NOMO-1 (cell line): Measurements from ENCODE around the gene AHNAK2.
"Not testable (repeated sequence)": the region's sequence is repeated elsewhere in the genome, so short reads cannot be mapped to it uniquely, and the experiment has no call there.

Experiments used
- DNase-seq, 2 experiments: peaks; one replicate each; lab custom pipeline; 2025; ENCODE audit not compliant: unreplicated experiment in 2 of 2; lab: John Stamatoyannopoulos, UW

Gene AHNAK2

DNA sequence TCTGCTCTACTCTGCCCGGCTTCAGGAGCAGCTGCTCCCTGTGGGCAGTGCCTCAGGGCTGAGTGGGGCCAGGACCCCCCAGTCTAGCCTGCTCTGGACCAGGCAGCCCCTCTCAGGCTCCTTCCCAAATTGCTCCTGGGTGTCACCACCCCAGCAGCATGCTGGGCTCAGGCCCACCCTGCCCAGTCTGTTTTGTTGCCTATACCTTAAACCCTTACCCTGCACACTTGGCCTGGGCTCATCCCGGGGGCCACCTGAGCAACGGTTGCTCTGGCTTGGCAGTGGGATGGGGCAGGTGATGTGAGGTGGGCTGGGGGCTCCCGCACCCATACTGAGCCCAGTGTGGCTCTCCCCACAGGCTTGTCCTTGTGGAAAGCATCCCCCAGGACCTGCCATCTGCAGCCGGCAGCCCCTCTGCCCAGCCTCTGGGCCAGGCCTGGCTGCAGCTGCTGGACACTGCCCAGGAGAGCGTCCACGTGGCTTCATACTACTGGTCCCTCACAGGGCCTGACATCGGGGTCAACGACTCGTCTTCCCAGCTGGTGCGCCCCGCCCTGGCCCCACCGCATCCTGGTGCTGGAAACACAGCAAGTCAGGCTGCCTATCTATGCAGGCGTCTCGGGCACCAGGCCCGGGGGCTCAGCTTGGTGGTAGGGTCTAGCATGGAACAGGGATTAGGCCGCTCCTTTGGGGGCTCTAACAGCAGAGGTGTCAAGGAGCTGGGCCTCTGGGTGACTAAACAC, 49.6 kb downstream of the AHNAK2 start:
- no peak for DNase-seq

DNA sequence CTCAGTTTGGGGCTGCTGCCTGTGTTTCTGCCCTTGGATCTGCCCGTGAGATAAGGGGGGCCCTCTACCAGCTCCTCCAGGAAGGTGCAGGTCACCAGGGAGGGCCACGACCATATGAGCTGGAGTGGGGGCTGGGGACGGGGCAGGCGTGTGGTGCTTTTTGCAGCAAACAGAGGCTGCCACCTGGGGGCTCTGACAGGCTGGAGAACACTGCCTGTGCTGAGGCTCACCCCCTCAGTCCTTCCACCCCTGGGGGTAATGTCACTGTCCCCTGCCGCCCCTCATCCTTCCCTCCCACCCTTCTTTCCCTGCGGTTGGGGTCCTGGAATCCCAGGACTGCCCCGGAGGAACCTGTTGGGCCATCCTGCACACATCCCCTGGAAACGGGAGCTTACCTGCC, 50.3 kb downstream of the AHNAK2 start:
- DNase-seq = no peak

DNA sequence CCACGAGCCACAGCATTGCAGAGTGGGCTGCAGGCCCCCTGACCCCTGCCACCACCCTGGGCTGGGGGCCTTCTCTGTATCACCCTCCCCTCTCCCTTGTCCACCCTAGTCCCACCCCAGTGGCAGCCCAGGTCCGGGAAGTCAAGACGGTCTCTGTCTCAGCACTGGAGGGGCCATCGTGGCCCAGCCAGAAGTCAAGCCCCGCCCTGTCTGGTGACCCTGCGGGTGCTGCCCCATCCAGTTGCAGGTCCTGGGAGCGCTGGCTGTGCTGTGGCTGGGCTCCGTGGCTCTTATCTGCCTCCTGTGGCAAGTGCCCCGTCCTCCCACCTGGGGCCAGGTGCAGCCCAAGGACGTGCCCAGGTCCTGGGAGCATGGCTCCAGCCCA, 50.8 kb downstream of the AHNAK2 start:
- DNase-seq = no peak

DNA sequence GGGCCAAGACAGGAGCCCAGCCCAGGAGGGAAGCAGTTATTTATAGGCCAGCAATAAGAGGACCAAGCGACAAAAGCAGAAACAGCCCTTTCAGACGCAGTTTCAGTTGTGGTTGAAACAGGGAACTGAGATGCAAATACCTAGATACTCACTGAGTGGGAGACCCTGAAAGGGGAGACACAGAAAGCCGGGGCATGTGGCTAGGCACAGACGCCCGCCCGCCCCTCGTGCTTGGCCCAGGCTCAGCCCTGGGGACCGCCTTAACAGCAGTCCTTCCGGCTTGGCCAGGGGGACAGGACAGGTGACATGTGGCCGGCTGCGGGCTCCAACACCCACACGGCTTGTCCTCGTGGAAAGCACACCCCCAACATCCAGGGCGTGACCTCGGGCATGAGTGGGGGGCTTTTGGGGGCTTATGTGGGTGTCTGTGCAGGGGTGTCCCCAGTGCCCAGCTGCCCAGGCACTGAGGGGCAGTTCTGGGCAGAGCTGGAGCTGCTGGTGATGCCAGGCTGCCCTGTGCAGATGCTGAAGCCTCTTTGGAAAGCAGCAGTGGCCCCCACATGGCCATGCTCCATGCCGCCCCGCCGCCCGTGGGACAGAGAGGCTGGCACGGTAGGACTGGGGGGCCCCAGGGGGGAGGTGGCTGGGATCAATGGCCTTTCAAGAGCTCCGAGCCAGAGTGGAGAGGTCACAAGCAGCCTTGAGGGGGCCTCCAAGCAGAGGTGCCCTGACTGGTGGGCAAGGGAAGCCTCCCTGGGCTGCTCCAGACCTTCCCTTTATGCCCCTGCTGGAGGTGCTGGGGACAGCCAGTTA, 51.3 kb downstream of the AHNAK2 start:
- DNase-seq = peak; percentile 89 to 92

DNA sequence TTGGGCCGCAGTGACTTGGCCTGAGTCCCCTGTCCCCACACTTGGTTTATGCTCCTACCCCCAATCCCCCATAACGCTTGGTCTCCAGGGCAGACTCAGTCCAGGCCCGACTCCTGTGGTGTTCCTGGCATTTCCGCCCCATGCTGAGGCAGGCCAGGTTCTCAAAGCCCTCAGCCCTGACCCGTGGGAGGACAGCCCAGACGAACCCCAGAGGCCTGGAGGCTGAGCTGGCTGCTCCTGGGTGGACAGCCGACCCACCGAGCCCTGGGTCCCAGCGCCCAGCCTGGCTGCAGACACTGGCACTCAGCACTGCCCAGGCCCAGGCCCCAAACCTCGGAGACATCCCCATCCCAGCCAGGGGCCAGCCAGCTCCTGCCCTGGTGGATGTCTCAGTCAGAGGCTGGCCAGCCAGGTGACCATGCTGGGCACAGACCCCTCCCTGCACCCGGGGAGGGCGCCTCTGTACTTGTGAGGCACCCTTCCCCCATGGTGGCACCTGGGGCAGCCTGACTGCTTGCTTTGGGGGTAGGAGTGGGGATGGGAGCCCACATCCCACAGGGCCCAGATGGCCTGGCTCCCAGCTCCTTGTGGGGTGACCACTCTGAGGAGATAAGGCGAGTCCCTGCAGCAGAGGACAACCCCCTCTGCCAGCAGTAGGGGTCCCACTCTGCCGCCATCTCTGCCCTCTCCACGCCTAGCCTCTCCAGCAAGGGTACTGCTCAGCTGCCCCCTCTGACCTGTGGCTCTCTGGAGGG, 52.1 kb downstream of the AHNAK2 start:
- DNase-seq = no peak

DNA sequence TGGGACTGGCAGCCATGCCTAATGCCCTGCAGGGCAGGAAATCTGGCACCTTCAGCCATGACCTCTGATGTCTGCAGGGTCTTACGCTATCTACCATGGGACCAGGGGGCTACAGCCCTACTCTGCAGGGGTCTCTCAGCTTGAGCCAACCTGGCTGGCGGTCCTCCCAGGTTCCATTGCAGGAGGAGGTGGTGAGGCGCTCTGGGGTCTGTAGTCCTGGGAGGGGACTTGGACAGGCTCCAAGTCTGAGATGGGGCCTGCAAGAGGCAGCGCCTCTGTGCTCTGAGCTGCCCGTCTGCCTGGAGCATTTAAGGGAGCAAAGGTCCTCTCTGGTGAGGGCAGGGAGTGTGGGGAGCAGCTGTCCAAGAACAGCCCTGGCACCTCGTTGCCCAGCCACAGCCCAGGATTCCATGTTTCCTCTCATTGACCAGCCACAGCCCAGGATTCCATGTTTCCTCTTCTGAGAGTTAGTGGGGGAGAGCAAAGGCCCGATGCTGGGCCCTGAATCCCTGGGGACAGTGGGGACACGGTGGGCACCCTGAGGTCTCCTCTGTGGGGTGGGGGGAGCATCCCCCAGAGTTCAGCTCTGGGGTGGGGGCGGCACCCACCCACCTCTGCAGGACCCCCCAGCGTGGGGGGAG, 52.8 kb downstream of the AHNAK2 start:
- no peak for DNase-seq

DNA sequence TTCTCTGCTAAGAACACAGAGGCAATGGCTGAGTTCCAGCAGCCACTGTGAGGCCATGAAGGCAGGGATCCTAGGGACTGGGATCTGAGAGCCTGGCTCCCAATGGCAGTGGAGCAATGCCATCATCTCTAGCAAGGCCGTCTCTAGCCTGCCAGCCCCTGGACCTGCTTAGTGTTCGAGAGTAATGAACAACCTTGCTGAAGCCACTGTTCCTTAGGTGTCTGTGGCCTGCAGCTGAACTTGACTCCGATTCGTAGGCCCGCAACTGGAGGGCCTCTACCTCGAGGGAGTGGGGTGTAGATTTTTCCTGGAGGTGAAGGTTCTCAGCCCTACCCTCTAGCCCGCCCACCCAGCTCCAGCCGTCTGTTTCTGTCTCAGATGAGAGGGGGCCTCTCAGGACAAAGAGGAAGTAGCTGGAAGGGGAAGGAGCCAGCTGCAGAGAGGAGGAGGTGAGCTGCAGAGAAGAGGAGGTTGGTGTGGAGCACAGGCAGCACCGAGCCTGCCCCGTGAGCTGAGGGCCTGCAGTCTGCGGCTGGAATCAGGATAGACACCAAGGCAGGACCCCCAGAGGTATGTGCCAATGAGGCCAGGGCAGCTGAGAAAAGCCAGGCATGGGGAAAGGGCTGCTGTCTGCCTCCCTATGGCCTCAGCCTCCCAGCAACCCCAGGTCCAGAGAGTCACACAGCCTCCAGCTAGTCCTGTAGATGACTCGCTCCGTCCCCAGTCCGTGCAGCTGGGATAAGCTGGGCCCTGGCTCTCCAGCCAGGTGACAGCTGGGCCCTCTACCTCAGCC, 53.6 kb downstream of the AHNAK2 start, which contains the start of gene PLD4:
PLD4 (plus strand) TSS at position 459 of the 793 bp plus-strand sequence. CDS start 2,262 bp downstream, outside the sequence.
- DNase-seq = peak; percentile 78 to 91

DNA sequence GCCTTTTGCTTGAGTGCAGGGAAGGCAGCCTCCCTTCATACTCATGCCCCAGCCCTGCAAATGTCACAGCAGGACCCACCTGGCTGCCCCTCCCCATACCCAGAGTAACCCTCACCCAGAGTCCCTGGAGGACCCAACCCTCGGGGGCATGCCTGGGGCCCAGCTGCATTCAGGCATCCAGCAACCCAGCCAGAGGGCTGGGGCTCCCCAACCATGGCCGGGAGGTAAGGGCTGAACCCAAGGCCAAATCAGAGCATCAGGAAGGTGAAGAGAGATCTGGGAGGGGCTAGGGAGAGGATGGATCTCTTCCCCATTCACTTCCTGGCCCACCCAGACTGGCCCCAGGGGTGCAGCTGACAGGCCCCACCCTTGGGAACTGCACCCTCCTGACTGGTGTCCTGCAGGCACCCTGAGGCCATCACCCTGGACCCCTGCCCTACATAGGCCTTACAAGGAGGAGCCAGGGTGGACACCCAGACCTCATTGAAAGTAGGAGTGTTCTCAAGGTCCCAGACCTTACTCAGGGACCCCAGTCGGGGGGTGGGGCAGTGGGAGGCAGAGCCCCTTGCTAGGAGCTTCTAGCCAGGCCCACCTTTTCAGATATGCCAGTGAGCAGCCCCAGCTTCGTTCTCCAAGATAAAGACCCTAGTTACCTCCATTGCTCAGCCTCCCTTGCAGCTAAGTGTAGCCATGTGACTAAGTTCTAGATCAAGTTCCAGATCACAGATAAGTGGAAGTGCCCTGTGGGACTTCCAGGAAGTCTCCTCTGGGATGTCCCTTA, 54.3 kb downstream of the AHNAK2 start:
- no peak for DNase-seq

DNA sequence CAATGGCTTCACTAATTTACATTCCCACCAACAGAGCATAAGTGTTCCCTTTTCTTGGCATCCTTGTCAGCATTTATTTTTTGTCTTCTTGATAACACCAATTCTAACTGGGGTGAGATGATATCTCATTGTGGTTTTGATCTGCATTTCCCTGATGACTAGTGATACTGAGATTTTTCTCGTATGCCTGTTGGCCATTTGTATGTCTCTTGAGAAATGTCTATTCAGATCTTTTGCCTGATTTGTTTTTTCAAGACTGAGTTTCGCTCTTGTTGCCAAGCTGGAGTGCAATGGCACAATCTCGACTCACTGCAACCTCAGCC, 58.2 kb downstream of the AHNAK2 start:
- no peak for DNase-seq

DNA sequence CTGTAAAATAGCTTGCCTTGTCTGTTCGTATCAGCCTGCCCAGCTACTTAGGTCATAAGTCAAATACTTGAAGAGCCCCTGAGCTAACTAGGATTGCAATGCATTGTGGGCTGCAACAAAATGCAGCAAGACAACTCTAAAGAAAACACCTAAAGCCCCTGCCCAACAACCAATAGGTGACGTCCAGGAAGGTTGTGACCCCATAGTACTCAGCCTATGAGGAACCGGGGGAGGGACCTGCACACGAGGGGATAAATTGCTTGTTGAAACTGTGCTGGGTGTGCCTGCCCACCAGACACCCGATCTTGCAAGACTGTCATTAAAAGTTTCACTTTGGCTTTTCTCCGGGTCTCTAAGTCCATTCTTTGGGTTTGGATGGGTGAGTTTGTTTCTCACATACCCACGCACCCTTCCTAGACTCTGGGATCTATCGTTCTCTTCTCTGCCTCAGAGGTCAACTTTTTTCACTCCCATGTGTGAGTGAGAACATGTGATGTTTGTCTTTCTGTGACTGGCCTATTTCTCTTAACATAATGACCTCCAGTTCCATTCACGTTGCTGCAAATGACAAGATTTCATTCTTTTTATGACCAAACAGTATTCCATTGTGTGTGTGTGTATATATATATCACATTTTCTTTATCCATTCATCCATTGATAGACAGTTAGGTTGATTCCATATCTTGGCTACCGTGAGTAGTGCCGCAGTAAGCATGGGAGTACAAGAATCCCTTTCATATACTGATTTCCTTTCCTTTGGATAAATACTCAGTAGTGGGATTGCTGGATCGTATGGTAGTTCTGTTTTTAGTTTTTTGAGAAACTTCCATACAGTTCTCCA, 58.8 kb downstream of the AHNAK2 start:
- DNase-seq = not testable (repeated sequence)

DNA sequence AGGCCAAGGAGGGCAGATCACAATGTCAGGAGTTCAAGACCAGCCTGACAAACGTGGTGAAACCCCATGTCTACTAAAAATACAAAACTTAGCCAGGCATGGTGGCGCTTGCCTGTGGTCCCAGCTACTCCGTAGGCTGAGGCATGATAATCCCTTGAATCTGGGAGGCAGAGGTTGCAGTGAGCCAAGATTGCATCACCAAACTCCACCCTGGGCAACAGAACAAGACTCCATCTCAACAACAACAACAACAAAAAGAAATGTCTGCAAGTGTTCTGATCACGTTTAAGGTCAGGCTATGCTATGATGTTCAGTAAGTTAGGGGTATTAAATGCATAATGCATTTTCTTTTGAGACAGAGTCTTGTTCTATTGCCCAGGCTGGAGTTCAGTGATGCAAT, 60.2 kb downstream of the AHNAK2 start:
- DNase-seq = no peak

DNA sequence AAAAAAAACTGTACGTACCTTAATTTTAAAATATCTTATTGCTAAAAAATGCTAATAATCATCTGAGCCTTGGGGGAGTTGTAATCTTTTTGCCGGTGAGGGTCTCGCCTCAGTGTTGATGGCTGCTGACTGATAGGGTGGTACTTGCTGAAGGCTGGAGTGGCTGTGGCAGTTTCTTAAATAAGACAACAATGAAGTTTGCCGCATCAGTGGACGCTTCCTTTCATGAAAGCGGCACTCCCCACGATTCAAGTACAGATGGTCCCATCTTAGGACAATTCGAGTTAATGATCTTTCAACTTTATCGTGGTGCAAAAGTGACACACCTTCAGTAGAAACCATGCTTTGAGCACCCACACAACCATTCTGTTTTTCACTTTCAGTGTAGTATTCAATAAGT, 61.1 kb downstream of the AHNAK2 start:
- DNase-seq = no peak

DNA sequence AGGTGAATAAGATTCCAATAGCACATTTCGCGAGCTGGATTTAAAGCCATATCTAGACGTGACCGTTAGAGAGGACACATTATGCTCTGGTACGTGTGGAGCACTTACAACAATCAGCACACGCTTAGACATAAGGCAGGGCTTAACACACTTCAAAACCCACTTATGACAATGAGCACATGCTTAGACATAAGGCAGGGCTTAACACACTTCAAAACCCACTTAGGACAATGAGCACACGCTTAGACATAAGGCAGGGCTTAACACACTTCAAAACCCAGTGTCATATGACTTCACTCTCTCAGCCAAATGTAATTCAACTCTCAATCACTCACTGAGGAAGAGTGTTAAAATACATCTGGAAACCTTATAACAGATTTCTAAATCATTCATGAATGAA, 64.7 kb downstream of the AHNAK2 start:
- no peak for DNase-seq

DNA sequence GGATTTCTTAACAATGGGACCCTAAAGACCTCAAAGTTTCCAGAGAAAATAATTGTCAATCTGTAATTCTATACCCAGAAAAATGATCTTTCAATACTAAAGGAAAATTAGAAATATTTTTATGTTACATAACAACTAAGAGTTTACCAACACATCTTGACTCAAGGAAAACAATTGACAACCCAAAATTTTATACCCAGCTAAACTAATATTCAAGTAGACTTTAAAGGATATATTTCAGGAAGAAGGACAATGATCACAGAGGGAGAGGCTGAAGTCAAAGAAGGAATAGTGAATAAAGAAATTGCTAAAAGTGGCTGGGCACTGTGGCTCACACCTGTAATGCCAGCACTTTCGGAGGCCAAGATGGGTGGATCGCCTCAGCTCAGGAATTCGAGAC, 66.1 kb downstream of the AHNAK2 start:
- DNase-seq = no peak

DNA sequence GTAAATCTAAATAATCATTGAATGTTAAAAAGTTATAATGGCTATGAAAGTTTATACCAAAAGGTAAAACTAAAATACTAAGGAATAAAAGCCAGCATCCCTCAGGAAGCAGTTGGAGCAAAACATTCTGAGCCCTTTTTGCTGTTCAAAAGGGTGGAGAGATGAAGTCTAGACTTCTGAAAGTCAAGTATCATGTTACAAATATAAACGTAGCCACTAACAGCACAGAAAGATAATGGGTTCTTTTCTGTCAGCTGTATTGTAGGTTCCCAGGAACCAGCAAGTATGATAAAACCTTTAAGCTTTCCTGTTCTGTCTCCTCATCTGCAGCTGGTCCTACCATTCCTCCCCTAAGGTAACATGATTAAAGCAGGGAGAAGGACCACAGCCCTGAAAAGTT, 69.9 kb downstream of the AHNAK2 start:
- no peak for DNase-seq

DNA sequence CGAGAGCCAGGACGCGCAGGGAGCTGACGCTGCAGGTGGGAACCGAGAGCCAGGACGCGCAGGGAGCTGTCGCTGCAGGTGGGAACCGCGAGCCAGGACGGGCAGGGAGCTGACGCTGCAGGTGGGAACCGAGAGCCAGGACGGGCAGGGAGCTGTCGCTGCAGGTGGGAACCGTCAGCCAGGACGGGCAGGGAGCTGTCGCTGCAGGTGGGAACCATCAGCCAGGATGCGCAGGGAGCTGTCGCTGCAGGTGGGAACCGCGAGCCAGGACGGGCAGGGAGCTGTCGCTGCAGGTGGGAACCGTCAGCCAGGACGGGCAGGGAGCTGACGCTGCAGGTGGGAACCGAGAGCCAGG, 72.6 kb downstream of the AHNAK2 start:
- not testable (repeated sequence) for DNase-seq

DNA sequence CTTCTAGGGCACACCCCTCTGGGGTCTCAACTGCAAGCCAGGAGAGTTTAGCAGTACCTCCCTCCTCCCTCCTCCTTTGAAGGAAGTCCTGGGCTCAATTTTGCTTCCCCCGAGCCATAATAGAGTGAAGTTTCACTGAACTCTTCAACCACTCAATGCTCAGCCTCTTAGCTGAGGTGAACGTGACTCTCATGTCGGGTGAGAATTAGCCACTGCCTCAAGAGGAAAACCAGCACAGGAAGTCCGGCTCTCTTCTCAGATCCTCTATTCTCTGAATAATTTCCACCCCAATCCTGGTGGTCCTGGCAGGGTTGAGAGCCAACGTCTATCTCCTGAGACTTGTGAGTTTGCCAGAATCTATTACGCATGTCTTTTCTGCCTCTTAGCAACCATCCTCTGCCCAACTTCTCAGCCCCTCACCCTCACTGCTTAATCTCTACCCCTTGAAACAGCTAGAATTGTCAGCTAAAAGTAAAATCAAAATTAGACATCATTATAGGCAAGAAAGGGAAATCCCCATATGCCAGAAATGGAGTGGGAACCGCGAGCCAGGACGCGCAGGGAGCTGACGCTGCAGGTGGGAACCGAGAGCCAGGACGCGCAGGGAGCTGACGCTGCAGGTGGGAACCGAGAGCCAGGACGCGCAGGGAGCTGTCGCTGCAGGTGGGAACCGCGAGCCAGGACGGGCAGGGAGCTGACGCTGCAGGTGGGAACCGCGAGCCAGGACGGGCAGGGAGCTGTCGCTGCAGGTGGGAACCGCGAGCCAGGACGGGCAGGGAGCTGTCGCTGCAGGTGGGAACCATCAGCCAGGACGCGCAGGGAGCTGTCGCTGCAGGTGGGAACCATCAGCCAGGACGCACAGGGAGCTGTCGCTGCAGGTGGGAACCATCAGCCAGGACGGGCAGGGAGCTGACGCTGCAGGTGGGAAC, 73.3 kb downstream of the AHNAK2 start:
- not testable (repeated sequence) for DNase-seq

DNA sequence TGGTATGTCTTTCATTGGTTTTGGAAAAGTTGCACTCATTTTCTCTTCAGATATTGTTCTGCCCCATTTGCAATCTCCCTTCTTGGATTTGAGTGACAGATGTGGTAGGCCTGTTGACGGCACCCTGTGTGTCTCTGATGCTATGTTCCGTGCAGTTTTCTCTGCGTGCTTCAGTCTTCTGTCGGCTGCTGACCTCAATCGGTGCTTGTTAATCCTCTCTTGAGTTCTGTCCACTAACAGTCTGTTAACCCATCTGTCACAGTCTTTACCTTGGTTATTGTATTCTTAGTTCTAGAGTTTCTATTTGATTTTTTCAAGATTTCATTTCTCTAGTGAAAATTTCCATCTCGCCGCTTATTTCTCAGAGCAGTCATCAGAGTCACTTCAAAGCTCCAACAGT, 74.2 kb downstream of the AHNAK2 start:
- DNase-seq = no peak
